HG02884 (cell line): Measurements from ENCODE around the gene ARHGEF37.
"Not testable (repeated sequence)": the region's sequence is repeated elsewhere in the genome, so short reads cannot be mapped to it uniquely, and the experiment has no call there.

Source experiments
- ATAC-seq: cut with Tn5 transposase; IDR thresholded peaks from one replicate; pipeline ENCODE4 v1.9.1; 2021; ENCODE audit warnings: mild to moderate bottlenecking, moderate library complexity; ENCODE audit not compliant: unreplicated experiment

ARHGEF37 gene

DNA sequence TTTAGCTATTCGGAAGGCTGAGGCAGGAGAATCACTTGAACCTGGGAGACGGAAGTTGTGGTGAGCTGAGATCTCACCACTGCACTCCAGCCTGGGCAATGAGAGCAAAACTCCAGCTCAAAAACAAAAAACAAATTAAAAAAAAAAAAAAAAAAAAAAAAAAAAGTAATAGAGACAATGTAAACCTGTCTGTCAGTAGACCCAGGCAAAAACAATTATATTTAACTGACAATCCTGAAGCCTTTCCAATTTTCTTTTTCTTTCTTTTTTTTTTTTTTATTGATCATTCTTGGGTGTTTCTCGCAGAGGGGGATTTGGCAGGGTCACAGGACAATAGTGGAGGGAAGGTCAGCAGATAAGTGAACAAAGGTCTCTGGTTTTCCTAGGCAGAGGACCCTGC, 88.0 kb downstream of the ARHGEF37 start:
- ATAC-seq = not testable (repeated sequence)

DNA sequence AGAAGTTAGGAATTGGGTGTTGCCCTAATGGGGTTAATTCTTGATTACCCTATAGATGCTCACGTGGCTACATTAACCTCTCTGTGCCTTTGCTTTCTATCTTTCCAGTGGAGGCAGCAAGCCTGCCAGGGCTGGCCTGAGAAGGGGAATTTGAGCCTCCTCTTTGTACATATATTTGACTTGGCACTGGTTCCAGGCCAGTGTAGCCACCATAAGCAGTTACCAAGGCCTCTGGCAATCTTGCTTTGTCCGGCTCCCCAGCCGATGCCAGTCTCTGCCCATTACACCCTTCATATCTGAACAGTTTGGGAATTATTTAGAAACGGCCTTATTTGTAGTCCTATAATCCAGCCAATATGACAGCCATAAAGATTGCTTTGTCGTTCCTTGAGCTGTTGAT, 90.2 kb downstream of the ARHGEF37 start:
- no peak for ATAC-seq

DNA sequence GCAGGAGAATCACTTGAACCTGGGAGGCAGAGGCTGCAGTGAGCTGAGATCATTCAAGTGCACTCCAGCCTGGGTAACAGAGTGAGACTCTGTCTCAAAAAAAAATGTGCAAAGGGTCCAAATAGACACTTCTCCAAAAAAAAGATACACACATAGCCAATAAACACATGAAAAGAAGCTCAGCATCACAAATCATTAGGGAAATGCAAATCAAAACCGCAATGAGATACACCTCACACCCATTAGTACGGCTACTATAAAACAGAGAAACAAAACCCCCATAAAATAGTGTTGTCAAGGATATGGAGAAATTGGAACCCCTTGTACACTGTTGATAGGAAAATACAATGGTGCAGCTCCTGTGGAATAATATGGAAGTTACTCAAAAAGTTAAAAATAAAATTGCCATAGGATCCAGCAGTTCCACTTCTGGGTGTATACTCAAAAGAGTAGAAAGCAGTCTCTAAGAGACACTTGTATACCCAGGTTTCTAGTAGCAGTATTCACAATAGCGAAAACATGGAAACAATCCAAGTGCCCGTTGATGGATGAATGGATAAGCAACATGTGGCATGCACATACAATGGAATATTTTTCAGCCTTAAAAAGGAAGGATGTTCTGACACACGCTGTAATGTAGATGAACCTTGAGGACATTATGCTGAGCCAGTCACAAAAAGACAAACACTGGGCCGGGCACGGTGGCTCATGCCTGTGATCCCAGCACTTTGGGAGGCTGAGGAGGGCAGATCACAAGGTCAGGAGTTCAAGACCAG, 91.6 kb downstream of the ARHGEF37 start:
- no peak for ATAC-seq

DNA sequence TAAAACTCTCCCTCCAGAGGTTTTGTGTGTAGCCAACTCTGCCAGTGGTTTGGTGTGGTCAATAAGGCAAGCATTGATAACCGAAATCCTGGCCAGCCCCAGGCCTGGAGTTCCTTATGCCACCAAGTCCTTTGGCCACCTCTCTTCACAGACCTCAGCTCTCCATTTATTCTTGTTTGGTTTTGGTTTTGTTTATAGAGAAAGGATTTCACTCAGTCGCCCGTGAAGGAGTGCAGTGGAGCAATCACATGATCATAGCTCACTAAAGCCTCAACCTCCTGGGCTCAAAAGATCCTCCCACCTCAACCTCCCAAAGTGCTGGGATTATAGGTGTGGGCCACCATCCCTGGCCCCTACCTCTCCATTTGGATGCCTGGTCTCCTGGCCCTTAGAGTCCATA, 93.4 kb downstream of the ARHGEF37 start:
- ATAC-seq = no peak

DNA sequence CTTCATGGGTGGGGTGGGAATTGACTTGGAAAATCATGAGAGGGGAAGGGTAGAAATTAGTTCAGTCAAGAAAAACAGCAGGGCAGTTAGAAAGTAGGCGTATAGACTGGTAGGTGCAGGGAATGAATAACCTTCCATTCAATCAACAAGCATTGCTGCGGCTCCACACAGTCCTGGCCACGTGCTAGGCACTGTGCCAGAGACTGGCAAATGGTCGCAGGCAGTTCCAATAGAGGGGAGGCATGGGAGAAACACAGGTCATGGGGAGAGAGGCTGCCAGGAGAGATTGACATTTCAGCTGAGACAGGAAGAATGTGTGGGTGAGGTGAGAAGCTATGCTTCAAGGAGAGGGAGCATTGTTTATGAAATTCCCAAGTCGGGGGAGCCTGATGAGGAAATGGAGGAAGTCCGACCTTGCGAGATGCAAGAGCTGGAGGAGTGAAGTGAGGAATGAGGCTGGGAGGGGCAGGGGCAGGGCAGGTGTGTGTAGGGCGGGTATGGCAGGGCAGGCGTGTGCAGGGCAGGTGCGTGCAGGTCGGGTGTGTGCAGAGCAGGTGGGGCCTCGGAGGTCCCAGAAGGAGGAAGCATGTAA, 94.4 kb downstream of the ARHGEF37 start:
- no peak for ATAC-seq

DNA sequence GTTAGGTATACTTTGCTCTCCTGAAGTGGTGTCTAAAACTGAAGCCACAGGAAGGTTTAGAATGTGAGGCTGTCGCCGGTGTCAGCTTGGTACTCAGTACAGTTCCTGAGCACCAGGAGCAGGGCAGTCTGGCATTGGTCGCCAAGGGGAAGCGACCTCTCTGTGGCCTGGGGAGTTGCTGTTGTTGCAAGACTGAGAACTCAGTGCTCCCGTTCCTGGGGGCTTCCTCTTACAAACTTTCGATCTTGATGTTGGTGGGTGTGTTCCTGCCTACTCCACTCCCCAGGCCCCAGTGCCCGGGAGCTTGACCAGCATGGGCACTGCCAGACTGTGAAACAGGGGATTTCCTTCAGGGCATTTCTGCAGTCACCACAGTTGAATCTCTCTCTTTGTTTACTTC, 96.4 kb downstream of the ARHGEF37 start:
- ATAC-seq = no peak

DNA sequence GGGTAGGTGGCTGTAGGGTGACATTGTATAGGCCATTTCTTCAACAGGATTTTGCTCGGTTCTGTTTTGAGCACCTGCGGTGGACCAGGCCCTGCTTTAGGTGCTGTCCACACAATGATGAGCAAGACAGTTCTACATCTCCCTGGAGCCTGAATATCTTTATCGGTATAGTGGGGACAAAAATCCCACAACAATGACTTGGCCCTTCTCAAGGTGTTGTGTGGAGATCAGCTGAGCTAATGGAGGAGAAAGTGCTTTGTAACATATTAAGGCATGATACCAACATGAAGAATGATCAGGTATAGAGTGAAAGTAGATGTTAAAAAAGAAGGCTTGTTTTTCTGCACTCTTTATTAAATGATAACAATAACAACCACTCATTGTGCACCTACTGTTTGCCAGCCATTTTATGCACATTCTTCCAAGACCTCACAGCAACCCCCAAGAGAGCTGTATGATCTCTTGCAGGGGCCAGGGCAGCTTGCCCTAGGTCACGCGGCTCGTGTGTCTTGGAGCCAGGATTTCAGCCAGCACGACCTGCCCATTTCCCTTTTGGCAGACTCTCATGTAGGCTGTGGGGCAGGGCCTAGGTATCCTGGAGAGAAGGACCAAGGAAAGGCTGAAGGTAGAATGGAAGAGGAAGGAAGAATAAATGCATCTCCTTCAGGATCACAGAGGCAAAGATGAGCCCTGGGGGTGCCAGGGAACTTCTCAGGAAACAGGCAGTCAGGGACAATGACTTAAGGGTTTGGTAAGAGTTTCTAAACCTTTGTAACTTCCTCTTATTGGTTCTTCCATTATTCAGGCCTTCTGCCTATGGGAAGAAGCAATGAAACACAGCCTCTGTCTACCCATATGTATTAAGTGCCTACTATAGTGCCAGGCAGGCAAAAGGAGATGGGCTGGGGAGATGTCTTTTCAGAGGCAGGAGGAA, 98.8 kb downstream of the ARHGEF37 start:
- ATAC-seq = peak; percentile 43

DNA sequence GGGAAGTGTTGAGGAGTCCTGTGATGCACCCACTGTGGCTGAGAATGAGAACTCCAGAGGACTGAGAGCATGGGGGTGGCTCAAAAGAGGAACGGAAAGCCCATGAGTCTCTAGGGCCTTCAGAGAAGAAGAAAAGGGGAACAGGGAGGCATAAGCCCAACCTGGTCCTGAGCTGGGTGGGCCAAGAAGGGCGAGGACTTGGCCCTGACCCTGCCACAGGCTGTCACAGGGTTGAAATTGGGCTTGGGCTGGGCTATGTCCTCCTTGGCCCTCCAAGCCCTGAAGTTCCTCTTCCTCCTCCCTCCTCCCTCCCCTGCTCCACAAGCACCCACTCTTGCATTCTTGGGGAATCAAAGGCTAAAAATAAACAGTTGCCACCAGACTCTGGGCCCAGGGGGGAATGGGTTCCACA, 99.5 kb downstream of the ARHGEF37 start:
- ATAC-seq = peak; percentile 99

DNA sequence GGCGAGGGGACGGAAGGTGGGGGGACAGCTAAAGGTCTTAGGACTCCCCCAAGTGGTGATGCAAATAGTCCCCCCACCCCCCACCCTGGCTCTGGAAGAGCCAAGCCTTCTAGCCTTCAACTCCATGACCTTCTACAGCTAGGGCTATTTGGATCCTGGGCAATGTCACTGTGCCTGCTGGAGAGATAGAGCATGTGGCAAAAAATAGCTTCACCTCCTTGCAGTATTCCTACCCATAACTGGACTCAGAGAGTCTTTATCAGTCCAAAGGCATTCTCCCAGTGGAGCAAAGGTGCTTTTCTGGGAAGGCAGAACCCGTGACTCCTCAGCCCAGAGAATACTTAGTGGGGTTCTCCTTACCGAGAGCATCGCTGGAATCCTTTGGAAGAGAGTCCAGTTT, 100.0 kb downstream of the ARHGEF37 start:
- ATAC-seq = no peak

DNA sequence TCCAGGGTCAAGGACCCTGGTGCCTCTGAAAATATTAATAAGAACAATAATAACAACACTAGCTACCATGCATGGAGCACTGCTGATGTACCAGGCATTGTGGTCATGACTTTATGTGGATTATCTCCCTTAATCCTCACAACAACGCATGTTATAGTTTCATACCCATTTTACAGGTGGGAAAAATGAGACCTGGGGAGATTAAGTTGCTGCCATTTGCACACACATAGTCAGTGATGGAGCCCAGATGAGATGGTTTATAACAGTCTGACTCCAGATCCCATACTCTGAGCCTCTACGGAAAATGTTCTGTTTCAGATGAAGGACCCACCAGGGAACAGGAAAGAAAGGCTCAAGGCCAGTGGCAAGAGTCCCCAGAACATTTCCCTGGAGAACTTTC, 100.6 kb downstream of the ARHGEF37 start:
- ATAC-seq = no peak

DNA sequence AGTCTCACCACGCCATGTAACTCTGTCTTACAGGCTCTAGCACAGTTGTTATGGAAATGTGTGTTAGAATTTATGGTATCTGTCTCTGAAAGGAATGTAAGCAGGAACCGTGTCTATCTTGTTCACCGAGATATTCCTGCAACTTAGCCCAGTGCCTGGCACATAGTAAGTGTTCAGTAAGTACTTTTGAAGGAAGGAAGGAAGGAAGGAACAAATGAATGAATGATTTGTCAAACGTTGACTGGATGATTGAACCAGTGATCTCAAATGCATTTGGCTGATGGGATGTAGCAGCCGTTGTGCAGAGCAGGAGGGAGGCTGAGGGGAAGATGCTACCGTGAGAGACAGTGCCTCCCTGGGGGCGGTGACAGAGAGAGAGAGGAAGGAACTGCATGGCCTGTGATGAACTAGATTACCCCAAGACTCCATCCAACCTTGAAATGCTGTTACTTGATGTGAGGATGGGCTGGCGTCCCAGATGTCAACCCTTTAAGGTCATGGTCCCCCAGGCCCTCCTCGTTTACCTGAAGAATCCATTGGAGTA, 101.3 kb downstream of the ARHGEF37 start:
- ATAC-seq = no peak

DNA sequence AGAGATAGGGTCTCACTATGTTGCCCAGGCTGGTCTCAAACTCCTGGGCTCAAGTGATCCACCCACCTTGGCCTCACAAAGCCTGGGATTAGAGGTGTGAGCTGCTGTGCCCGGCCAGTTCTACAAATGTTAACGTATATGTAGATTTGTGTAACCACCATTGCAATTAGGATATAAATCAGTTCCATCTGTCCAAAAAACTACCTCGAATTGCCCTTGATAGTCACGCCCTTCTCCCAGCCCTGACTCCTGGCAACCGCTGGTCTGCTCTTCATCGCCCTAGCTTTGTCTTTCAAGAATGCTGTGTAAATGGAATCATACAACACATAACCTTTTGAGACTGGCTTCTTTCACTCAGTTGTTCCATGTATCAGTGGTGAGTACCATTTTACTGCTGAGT, 102.7 kb downstream of the ARHGEF37 start:
- no peak for ATAC-seq

DNA sequence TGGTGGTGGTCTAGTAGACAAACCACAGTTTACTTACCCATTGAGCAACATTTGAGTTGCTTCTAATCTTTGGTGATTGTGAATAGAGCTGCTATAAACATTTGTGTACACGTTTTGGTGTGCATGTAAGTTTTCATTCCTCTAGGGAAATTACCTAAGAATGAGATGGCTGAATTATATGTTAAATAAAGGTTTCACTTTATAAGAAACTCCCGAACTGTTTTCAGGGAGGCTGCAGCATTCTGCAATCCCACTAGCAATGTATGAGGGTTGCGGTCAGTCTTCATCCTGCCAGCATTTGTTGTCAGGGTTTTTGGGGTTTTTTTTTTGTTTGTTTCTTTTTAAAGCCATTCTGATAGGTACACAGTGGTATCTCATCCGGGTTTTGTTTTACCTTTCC, 103.1 kb downstream of the ARHGEF37 start:
- no peak for ATAC-seq
